ENCODE results near the gene EIF4G3.

GRCh38 chr1:20787840-20788795 is 388.6 kb downstream of the EIF4G3 start:
- TF ChIP-seq CTCF (IDR thresholded peaks at IDR 0.05) (no peak), POLR2AphosphoS5 (IDR thresholded peaks at IDR 0.05; ENCODE audit: insufficient read depth in 1 of 2, low read depth in 1 of 2) (no peak)
